Body of pancreas (tissue), 4 donors: ENCODE data around the gene C11orf52. TPM values are rescaled to one million over a fixed set of nuclear protein-coding genes. Genes with fewer than 3 reads are reported as not detected.

Experiments
- ATAC-seq: fragments of 150-250 bp; one replicate; pipeline ENCODE4 v1.9.1; 2016
- DNase-seq, 4 donors: peaks; one replicate each; pipeline ENCODE4 v3.0.0-alpha.2; 2019
- H3K27ac ChIP-seq, 4 donors: fragments of 200-600 bp; sonication (generic); 1 replicate in 3 of 4; 2 replicates in 1 of 4; pipeline versions ENCODE4 v1.5.1 to v1.6.1; 2016 to 2019; ENCODE audit warnings: mild to moderate bottlenecking in 1 of 4, mixed read lengths in 1 of 4, moderate library complexity in 1 of 4
- H3K27me3 ChIP-seq, 2 donors: fragments of 200-600 bp; sonication (generic); one replicate each; pipeline ENCODE4 v1.6.0; 2016; ENCODE audit warnings: mild to moderate bottlenecking in 1 of 2
- H3K36me3 ChIP-seq, 2 donors: fragments of 200-600 bp; sonication (generic); replicated peaks in 1 of 2; 2 replicates each; pipeline ENCODE4 v1.5.1; 2016; ENCODE audit warnings: low read depth in 2 of 2; ENCODE audit not compliant: insufficient read depth in 1 of 2
- H3K4me1 ChIP-seq: fragments of 200-600 bp; sonication (generic); one replicate; pipeline ENCODE4 v1.6.0; 2016
- H3K4me3 ChIP-seq, 2 donors: fragments of 200-600 bp; sonication (generic); 1 replicate in 1 of 2; 2 replicates in 1 of 2; pipeline ENCODE4 v1.5.1; 2016 to 2019
- H3K9me3 ChIP-seq, 3 donors: fragments of 200-600 bp; sonication (generic); 1 replicate in 2 of 3; 2 replicates in 1 of 3; pipeline ENCODE4 v1.5.1; 2016
- POLR2A ChIP-seq, 3 donors: fragments of 450-650 bp; IDR thresholded peaks; one replicate each; pipeline ENCODE4 v1.6.1; 2016; ENCODE audit warnings: antibody characterized with exemption in 3 of 3, mild to moderate bottlenecking in 2 of 3
- WGBS, 2 donors: methylation state at CpG; one replicate each; pipeline ENCODE4 v1.1.5; 2017; 5-methylcytosine and 5-hydroxymethylcytosine counted together
- intact Hi-C: fragments of 100-400 bp; cut with DNase I; formaldehyde crosslinking; loops from one replicate; pipeline ENCODE4 v1.15.1; 2023
- small RNA-seq: library from RNA; depleted of rRNA; stranded (forward); fragments of <200 nt; gene quantifications from one replicate; pipeline ENCODE3, GENCODE V24; 2016
- total RNA-seq, 2 donors: library from RNA; depleted of rRNA; stranded (reverse); fragments of >200 nt; gene quantifications; one replicate each; pipeline ENCODE4 v1.1.0, GENCODE V29; 2016
- TF ChIP-seq, protein P1 (sequence below), 7 experiments: fragments of 450-650 bp in 4 of 7; fragments of 200-600 bp in 3 of 7; sonication (generic) in 3 of 7; IDR thresholded peaks; one replicate each; pipeline ENCODE4 v1.5.1; 2016 to 2019; ENCODE audit warnings: antibody characterized with exemption in 7 of 7

The C11orf52 gene
- total RNA-seq, 2 donors from 2014 or later: 4.6 to 14.8 TPM

DNA sequence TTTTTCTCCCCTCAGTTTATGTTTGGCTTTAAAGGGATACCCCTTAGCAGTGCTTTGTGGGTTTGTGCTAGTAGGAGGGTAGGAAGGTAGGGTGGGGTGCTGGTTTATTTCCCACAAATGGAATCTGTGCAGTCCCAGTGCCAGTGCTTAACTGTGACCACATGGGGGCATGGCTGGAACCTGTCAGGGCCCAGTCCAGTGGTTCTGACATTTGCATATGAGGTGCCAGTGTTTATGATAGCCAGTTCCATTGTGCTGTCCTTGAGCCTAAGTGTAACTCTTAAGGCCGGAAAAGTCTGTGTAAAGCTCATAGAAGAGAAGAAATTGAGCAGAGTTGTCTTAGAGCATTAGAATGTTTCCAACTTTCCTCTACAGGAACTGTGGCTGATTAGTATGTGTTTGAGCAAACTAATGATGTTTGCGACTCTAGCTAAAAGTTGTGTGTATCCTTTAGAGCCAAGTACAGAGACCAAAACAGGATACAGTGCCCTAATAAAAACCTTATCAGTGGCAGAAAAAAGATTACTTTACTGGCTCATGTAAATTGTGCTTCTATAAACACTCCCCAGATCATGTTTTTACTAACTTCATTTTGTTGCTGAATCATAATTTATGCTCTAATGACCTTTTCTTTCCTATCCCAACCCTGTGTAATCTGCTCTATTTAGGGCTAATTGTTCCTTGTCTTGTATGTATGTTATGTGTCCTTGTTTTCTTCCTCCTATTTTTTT lies 56.5 kb downstream of the C11orf52 start:
- H3K36me3 ChIP-seq: no peaks in the 10 kb centered on the region
- no peak overlapping the region for H3K4me3 ChIP-seq
- no peak for TF ChIP-seq POLR2A (IDR thresholded peaks at IDR 0.05)
- TF ChIP-seq, protein P1, sequence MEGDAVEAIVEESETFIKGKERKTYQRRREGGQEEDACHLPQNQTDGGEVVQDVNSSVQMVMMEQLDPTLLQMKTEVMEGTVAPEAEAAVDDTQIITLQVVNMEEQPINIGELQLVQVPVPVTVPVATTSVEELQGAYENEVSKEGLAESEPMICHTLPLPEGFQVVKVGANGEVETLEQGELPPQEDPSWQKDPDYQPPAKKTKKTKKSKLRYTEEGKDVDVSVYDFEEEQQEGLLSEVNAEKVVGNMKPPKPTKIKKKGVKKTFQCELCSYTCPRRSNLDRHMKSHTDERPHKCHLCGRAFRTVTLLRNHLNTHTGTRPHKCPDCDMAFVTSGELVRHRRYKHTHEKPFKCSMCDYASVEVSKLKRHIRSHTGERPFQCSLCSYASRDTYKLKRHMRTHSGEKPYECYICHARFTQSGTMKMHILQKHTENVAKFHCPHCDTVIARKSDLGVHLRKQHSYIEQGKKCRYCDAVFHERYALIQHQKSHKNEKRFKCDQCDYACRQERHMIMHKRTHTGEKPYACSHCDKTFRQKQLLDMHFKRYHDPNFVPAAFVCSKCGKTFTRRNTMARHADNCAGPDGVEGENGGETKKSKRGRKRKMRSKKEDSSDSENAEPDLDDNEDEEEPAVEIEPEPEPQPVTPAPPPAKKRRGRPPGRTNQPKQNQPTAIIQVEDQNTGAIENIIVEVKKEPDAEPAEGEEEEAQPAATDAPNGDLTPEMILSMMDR (IDR thresholded peaks at IDR 0.05): peak in 3 of 7 experiments; percentile 5 to 20 (median 13)
- intact Hi-C loops: loop anchor here (5.0 kb wide), 2 partner anchors 38 to 93 kb away; partner anchors contain the start of gene DIXDC1
- peak in 3 of 4 donors; percentile 15 to 22 (median 22) for DNase-seq
- H3K27me3 ChIP-seq: no peaks in the 10 kb centered on the region
- 39 to 47% methylated on average over 2 of the region's 2 CpGs for WGBS, 2 donors
- H3K27ac ChIP-seq: no peak overlapping the region
- peaks cover 17% of the 10 kb centered on the region for H3K4me1 ChIP-seq
- no peak for ATAC-seq
- no peaks in the 10 kb centered on the region for H3K9me3 ChIP-seq

DNA sequence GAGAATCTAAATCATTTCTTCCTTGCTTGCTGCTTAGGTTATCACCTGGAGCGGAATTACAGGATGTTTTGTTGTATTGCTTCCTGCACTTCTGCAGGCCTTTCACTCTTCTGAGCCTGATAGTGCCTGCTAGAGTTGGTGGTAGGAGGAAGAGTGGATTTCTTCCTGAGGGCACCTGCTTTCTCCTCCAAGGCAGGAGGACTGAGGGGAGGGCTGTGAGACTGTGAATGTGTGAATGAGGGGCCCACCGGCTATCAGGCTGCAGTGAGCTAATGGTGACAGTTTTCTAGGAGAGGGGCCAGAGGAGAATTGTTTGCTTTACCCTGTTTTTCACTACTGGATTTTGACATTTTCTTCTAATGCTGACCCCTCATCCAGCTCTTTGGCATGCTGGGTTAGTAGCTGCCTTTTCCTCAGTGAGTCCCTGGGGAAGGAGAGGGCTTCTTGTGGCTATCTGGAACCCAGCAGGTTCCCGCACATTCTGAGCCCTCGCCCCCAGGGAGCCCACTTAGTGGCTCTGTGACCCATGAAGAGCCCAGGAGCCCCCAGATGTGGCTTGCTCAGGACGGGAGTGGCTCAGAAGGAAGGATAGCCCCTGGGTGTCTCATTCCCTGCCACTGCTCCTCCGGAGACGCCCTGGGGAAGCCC lies 57.5 kb downstream of the C11orf52 start:
- Histone ChIP-seq H3K27me3 (no peaks in the 10 kb centered on the region), H3K9me3 (no peaks in the 10 kb centered on the region), H3K4me3 (no peak overlapping the region), H3K36me3 (no peaks in the 10 kb centered on the region), H3K27ac (peak overlapping the region in 3 of 4 donors; percentile 43 to 69 (median 54)), H3K4me1 (peaks cover 17% of the 10 kb centered on the region)
- DNase-seq: no peak
- ATAC-seq: no peak
- TF ChIP-seq POLR2A (IDR thresholded peaks at IDR 0.05): no peak
- TF ChIP-seq, protein P1 (IDR thresholded peaks at IDR 0.05): no peak
- intact Hi-C loops: loop anchor here (5.0 kb wide), 2 partner anchors 39 to 94 kb away; partner anchors contain the start of gene DIXDC1
- 80 to 87% methylated on average over 3 to 7 of the region's 7 CpGs for WGBS, 2 donors

Small RNA genes lying within 50 kb of the gene (small RNA-seq; reads per million reads assigned to genes)
- gene C11orf52 (not detected), gene RNA5SP351 (not detected), gene RPL37AP8 (not detected)

Other genes with a start within 250 kb of the C11orf52 start
- 10 to 100 TPM; 24.7 to 41.5 TPM for gene PPP2R1B, start 152.5 kb upstream of the C11orf52 start, total RNA-seq
- 10 to 100 TPM; 25.9 to 60.3 TPM for gene ALG9, start 47.3 kb upstream of the C11orf52 start, total RNA-seq
- 1 to 10 TPM in 1 of 2 donors, not detected in 1; 2.1 TPM for gene FDXACB1, start 39.7 kb upstream of the C11orf52 start, total RNA-seq
- 10 to 100 TPM in 1 of 2 donors, 1 to 10 TPM in 1; 7.8 to 31.6 TPM for gene CFAP68, start 39.4 kb upstream of the C11orf52 start, total RNA-seq
- gene CRYAB, start 7.1 kb upstream of the C11orf52 start, total RNA-seq: 10 to 100 TPM; 10.4 to 61.0 TPM
- gene HSPB2, start 6.2 kb upstream of the C11orf52 start, total RNA-seq: not detected
- gene DIXDC1, start 18.4 kb downstream of the C11orf52 start, total RNA-seq: 10 to 100 TPM; 14.0 to 23.4 TPM
- gene DLAT, start 106.5 kb downstream of the C11orf52 start, total RNA-seq: 10 to 100 TPM; 10.4 to 10.5 TPM
- gene PIH1D2, start 155.1 kb downstream of the C11orf52 start, total RNA-seq: 1 to 10 TPM in 1 of 2 donors, not detected in 1; 1.3 TPM
- gene NKAPD1, start 155.4 kb downstream of the C11orf52 start, total RNA-seq: 10 to 100 TPM in 1 of 2 donors, 1 to 10 TPM in 1; 8.3 to 10.5 TPM
- 1 to 10 TPM; 7.5 to 9.6 TPM for gene TIMM8B, start 167.8 kb downstream of the C11orf52 start, total RNA-seq
- gene SDHD, start 168.0 kb downstream of the C11orf52 start, total RNA-seq: 10 to 100 TPM; 27.4 to 68.5 TPM
- gene IL18, start 245.2 kb downstream of the C11orf52 start, total RNA-seq: 10 to 100 TPM in 1 of 2 donors, 1 to 10 TPM in 1; 3.3 to 22.8 TPM
- gene TEX12, start 248.5 kb downstream of the C11orf52 start, total RNA-seq: not detected